Breast epithelium (tissue), 3 donors: ENCODE data around the gene SLC35F1.

Source experiments
- POLR2A ChIP-seq: fragments of 450-650 bp; IDR thresholded peaks from one replicate; pipeline ENCODE4 v1.6.1; 2016; ENCODE audit warnings: antibody characterized with exemption, mild to moderate bottlenecking, moderate library complexity
- POLR2AphosphoS5 ChIP-seq, 3 donors: sonication (generic); formaldehyde crosslinking; IDR thresholded peaks; one replicate each; pipeline ENCODE4 v1.6.1; 2017; ENCODE audit warnings: antibody characterized with exemption in 3 of 3
- TF ChIP-seq, protein P1 (sequence below), 3 donors: fragments of 450-650 bp; IDR thresholded peaks; one replicate each; pipeline ENCODE4 v1.5.1; 2016 to 2017; ENCODE audit warnings: antibody characterized with exemption in 3 of 3, mild to moderate bottlenecking in 3 of 3, moderate library complexity in 3 of 3

DNA sequence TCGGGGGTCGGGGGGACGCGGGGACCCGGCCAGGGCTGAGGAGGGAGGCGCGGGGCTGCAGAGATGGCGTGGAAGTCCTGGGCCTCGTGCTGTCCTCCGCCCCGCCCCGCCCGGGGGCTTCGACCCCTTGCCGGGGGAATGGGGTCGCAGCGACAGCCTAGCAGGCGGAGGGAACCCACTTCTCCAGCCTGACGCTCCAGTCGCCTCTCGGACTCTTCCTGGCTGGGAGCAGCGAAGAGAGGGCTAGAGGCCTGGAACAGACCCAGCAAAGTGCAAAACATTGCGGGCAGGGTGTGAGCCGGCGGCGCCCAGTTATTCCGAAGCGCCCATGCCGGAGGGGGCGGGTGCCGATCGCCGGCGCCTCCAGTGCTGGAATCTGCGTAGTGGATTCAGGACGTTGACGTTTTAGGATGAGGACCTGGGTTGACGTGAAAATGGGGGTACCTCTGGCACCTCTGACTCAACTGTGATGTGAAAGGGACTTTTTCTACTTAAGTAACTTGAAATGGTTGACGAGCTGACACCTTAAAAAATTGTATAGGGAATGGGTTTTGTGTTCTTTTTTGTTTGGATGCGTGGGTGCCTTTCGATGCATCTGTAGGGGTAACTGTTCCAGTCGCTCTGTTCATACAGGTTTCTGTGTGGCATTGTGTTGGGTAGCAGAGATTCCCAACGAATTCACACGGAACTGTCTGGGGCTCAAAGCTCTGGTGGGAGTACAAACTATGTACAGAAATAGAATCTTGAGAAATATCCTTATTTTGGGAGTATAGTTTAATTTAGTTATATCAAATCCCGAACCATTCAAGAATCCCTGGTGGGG lies 1.4 kb downstream of the SLC35F1 start:
- TF ChIP-seq POLR2A (no peak), POLR2AphosphoS5 (IDR thresholded peaks at IDR 0.05) (no peak)
- TF ChIP-seq, protein P1, sequence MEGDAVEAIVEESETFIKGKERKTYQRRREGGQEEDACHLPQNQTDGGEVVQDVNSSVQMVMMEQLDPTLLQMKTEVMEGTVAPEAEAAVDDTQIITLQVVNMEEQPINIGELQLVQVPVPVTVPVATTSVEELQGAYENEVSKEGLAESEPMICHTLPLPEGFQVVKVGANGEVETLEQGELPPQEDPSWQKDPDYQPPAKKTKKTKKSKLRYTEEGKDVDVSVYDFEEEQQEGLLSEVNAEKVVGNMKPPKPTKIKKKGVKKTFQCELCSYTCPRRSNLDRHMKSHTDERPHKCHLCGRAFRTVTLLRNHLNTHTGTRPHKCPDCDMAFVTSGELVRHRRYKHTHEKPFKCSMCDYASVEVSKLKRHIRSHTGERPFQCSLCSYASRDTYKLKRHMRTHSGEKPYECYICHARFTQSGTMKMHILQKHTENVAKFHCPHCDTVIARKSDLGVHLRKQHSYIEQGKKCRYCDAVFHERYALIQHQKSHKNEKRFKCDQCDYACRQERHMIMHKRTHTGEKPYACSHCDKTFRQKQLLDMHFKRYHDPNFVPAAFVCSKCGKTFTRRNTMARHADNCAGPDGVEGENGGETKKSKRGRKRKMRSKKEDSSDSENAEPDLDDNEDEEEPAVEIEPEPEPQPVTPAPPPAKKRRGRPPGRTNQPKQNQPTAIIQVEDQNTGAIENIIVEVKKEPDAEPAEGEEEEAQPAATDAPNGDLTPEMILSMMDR (IDR thresholded peaks at IDR 0.05) = no peak
